Raji (cell line): ENCODE measurements around the gene OAS2.

Source experiments
- POLR2A ChIP-seq: IDR thresholded peaks from 2 replicates; pipeline ENCODE4 v1.6.1; 2011; ENCODE audit warnings: low read depth, low read length, control low read depth; ENCODE audit not compliant: insufficient read depth

Gene OAS2

DNA sequence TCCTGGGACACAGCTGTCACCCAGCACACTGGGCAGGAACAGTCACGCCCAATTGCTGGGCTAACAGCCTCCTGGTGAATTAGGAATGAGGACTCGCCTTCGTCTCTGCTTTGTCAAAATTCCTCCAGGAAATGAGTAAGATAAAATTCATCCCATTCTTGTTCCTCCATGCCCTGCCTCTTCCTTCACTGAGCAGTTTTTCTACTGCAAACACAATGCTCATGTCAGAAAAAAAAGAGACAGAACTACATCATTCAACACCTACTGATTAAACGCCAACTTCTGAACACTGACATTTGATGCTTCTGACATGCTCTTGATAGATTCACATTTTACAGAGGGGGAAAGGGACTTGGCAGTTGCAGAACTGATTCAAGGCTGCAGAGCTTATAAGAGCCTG, 40.7 kb downstream of the OAS2 start:
- TF ChIP-seq POLR2A = no peak

DNA sequence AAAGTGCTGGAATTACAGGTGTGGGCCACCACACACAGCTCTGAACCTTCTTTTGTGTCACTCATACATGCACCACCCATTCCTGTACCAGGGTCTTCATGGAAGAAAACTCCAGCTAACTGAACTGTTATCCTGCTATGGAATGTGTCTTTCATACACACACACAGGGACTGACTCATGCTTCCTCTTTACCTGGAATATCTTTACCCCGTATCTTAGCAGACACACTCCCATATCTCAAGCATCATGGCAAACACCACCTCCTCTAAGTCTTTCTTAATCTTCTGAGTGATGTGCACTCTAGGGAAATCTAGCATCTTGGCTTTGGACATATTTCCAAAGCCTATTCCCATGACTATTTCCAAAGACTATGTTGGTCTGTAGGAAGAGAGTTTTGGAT, 43.2 kb downstream of the OAS2 start:
- no peak for TF ChIP-seq POLR2A

DNA sequence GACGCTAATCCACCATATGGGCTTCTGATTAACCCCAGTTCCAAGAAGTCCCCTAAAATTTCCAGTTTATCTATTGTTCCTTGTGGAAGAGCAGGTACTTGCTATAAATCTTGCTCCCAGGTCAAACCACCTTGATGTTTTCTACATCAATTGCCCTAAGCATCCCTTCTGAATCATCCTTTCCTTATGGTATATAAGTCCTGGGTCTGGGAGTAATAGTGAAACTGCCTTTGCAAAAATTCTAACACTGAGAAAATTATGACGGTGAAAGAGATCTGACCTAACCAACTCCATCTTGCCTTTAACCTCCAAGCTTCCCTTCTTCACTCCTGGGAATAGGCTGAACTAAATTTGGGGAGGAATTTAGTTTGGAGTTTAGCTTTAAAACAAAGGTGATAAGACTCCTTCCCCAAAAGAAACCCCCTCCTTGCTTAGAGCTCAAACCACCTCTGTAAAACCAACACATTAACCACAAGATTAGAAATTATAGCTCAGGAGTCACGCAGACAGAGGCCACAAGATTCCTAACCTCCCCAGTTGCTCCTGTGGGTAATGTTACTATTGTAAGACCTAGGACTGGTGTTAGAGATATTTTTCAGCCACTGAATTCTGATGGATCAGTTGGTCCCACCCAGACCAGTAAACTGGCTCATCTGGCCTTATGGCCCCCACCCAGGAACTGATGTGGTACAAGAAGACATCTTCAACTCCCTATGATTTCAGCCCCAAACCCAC, 44.4 kb downstream of the OAS2 start:
- no peak for TF ChIP-seq POLR2A

DNA sequence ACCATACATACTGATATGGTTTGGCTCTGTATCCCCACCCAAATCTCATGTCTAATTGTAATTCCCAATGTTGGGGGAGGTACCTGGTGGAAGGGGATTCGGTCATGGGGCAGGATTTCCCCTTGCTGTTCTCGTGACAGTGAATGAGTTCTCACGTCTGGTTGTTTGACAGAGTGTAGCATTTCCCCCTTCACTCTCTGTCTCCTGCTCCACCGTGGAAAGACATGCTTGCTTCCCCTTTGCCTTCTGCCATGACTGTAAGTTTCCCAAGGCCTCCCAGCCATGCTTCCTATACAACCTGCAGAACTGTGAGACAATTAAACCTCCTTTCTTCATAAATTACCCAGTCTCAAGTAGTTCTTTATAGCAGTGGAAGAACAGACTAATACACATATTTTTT, 49.4 kb downstream of the OAS2 start:
- TF ChIP-seq POLR2A = no peak

DNA sequence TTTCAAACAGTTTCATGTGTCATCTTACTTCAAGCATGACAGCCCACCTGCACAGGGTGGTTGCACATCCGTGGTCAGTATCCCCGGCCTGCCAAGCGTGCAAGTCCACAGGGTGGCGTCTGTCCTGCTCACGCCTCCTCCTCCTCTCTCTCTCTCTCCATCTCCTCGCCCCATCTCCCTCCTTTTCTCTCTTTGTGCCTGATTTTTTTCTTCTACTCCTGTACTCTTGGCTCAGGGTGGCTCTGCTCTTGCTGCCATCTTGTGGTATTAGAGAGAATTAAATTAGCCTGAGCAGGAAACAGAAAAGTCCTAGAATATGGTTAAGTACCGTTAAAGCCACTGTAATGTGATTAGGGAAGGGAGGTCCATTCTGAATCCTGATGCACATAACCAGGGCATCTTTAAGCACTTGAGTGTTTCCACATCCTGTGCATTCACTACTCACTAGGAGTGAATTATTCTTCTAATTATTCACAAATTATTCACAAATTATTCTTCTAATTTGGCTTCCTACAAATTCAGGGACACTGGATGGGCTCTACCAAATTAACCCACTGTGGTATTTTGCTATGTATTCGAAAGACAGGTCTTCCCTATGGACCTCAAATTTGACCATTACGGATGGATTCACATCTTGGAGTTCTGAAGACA, 52.7 kb downstream of the OAS2 start:
- TF ChIP-seq POLR2A = no peak

DNA sequence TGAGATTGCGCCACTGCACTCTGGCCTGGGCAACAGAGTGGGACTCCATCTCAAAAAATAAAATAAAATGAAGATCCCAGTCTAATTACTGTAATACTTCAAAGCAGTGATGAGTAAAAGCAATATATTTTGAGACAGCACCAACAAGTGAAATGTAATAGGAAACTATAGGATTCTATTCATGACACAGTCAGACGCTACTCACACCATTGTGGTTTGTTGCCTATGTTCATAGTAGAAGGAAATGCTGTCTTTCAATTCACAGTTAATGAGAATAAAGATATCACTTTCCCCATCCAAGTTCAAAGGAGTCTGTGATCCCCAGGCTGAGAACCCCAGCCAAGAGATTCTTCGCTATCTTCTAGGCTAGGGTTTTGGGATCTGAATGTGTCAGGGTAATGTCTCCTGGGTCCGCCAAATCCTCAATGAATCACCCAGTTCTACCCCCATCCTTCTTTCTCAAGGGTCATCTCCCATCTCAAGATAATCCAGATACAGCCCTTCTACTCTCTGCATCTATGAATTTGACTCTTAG, 61.7 kb downstream of the OAS2 start:
- no peak for TF ChIP-seq POLR2A

DNA sequence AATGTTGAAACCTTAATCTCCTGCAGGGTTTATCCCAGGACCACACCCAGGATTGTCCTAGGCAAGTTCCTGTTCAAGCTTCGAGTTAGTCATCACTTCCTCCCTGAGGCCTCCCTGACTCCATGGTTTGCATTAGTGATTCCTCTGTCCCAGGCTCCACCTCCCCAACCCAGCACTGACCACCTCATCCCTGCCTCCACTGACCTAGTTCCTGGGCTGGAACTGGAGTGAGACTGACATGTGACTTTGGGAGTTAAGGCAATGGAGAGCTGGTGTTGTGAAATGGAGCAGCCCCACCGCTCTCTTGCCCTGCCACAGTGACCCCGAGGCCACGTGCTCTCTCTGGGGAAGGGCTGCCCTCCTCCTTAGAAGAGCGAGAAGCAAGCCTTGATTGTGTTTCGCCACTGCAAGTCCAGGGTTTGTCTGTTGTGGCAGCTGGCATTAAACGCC, 62.4 kb downstream of the OAS2 start:
- no peak for TF ChIP-seq POLR2A

DNA sequence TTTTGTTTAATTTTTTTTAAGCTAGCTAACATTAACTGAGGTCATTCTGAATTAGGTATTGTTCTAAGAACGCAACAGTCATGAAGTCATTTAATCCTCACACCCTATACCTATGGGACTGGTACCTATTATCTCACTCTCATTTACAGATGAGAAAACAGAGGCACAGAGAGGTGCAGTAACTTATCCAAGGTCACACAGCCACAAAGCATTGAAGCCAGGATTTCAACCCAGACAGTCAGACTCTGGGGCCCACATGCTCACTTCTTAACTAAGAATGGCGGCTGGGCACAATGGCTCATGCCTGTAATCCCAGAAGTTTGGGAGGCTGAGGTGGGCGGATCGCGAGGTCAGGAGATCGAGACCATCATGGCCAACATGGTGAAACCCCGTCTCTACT, 63.2 kb downstream of the OAS2 start:
- no peak for TF ChIP-seq POLR2A

DNA sequence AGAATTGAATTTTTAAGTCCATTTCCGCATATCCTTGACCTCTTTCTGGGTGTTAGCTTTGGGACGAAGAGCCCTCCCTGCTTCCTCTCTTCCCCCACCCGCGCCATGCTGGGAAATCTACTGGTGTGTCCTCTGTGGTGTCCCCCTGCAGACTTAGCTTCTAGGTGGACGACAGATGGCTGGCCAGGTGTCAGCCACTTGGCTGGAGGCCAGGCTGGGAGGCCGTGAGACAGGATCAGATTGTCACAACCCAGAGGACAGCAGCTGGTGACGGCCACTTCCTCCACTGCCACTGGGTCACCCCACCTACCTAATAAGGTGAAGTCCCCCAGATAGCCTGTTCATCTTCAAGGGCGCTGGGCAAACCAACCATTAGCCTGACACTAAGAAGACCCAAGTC, 64.9 kb downstream of the OAS2 start:
- TF ChIP-seq POLR2A = no peak

DNA sequence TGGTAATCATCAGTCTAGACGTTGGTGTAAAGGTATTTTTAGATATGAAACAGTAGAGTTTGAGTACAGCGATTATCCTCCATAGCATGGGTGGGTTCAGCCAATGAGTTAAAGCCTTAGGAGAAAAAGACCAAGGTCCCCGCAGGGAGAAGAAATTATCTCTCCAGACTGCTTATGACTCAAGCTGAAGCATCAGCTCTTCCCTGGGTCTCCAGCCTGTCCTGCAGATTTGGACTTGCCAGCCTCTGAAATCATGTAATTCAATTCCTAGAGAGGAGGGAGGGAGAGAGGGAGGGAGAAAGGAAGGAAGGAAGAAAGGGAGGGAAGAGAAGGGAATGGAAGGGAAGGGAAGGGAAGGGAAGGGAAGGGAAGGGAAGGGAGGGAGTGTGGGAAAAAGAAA, 66.2 kb downstream of the OAS2 start:
- TF ChIP-seq POLR2A = no peak

DNA sequence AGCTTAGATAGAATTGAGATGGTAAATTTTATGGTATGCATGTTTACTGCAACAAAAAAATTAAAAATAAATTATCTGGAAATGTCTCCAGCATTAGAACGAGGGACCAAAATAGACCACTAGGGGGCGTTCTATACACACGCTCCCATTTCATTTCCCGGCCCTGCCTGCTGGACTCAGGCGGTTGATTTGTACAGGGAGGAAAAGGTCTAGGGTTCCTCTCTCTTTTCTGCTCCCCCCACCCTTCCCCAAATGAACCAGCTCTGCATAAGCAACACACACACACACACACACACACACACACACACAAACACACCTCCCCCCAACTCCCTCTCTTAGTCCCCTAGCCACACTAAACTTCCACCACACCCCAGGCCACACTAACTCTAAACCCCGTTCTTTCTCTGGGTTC, 70.4 kb downstream of the OAS2 start:
- no peak for TF ChIP-seq POLR2A

DNA sequence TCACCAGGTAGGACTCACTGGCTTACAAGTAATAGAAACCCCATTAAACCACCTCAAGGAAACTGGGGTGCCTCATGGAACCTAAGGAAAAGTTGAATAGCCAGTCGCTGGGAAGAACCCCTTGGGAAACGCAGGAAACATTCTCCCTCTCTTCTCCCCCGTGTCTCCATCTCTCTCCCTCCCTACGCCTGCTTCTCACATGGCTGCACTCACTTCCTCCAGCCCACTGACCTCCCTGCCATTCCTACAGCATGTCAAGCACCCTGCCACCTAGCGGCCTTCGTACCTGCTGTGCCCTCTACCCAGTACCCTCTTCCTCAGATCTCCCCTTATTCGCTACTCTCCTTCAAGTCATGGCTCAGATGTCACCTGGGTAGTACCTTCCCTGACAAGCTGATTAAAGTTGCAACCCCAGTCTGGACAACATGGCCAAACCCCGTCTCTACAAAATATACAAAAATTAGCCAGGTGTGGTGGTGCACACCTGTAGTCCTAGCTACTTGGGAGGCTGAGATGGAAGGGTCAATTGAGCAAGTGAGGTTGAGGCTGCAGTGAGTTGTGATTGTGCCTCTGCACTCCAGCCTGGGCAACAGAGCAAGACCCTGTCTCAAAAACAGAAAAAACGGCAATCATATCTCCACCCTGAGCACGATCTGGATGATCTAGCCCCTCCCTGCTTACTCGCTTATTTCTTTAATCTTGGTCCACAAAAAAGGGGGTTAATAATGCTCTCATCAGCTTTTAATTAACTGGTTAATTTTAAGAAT, 71.8 kb downstream of the OAS2 start:
- TF ChIP-seq POLR2A = peak; percentile 46

DNA sequence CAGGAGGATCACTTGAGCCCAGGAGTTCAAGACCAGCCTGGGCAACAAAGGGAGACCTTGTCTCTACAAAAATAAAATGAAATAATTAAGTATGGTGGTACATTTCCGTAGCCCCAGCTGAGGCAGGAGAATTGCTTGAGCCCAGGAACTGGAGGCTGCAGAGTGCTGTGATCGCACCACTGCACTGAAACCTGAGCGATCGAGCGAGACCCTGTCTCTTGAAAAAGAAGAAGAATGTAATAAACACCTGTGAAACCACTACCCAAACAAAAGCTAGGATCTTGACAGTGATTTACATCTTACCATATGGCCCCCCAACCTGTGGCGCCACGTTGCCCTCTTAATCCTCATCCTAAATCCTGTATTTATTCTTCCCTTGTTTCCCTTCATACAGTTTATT, 72.5 kb downstream of the OAS2 start:
- TF ChIP-seq POLR2A = peak; percentile 65

DNA sequence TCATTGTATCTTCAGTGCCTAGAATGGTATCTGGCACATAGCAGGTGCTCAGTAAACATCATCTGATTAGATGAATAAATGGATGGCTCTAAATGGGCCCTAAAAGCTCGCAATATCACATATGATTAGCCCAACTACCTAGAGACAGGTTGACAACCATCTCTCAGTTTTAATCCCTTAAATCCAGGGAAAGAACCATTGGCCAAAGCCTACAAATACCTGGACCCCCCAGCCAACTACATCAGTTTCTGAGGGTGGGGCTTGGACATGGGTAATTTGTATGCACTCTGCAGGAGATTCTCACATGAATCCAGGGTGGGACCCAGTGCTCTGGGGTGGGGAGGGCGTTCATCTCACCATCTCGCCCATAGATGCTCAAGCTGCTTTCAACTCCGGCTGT, 73.4 kb downstream of the OAS2 start:
- no peak for TF ChIP-seq POLR2A

DNA sequence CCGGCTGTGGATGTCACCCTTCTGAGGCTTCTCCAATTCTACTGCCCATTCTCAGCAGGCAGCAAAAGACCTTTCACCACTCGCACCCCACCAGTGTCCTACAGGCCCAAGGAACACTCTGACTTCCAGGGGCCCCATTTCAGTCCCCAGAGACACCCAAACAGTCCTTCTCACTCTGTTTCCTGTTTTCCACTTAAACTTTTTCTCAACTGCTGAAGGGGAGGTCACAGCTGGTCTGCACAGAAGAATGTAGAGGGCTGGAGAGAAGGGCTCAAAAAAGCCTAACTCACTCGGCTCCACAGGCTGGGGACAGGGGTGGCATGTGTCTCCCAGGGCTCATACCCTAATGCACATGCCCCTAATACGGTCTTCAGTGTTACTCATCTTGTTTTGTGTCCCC, 74.0 kb downstream of the OAS2 start:
- TF ChIP-seq POLR2A = peak; percentile 59; the same call in 1 of the 2 replicates
